PC-3 (cell line): ENCODE measurements around the gene QPRT. TPM values are rescaled to one million over a fixed set of nuclear protein-coding genes. Genes with fewer than 3 reads are reported as not detected.
A peak's percentile ranks its signal among the peaks of the same experiment; 100 is the strongest.
"Not testable (repeated sequence)": the region's sequence is repeated elsewhere in the genome, so short reads cannot be mapped to it uniquely, and the experiment has no call there.

ENCODE experiments used
- ATAC-seq: fragments of 200-7000 bp; cut with Tn5 transposase; 2 replicates; pipeline ENCODE4 v1.9.1; 2020; ENCODE audit warnings: mild to moderate bottlenecking, moderate library complexity
- Bru-seq: library from RNA; stranded (reverse); fragments of 400-500 nt; gene quantifications from one replicate; lab custom pipeline; 2021; lab: Mats Ljungman, UMichigan
- BruChase-seq, 2 experiments: library from RNA; stranded (reverse); fragments of 400-500 nt; gene quantifications; one replicate each; lab custom pipeline; 2021; lab: Mats Ljungman, UMichigan
- BruUV-seq: library from RNA; stranded (reverse); fragments of 400-500 nt; replicated peaks from 2 replicates; lab custom pipeline; 2021; lab: Mats Ljungman, UMichigan
- CTCF ChIA-PET: fragments of 300-600 bp; sonication (Branson Sonifier 250); formaldehyde crosslinking; loops from one replicate; lab custom pipeline; 2022; ENCODE audit warnings: antibody characterized with exemption; lab: Charles Lee
- POLR2A ChIA-PET: fragments of 300-600 bp; sonication (Branson Sonifier 250); formaldehyde crosslinking; loops from one replicate; lab custom pipeline; 2022; ENCODE audit warnings: antibody characterized with exemption; ENCODE audit not compliant: unreplicated experiment; lab: Charles Lee
- DNase-seq: peaks from one replicate; pipeline ENCODE4 v3.0.0-alpha.2; 2015
- H2AFZ ChIP-seq: fragments of 300-600 bp; sonication (generic); 2 replicates; pipeline ENCODE4 v1.6.0; 2016; ENCODE audit warnings: antibody characterized with exemption, low read length
- H3F3A ChIP-seq: fragments of 300-600 bp; sonication (generic); one replicate; pipeline ENCODE4 v1.6.0; 2017; ENCODE audit warnings: antibody characterized with exemption, low read length, control low read depth, mild to moderate bottlenecking; ENCODE audit not compliant: unreplicated experiment
- H3K27ac ChIP-seq: fragments of 300-600 bp; sonication (generic); 2 replicates; pipeline ENCODE4 v1.5.1; 2016; ENCODE audit warnings: mild to moderate bottlenecking, low read length
- H3K27me3 ChIP-seq: fragments of 300-600 bp; sonication (generic); 2 replicates; pipeline ENCODE4 v1.6.1; 2016; ENCODE audit warnings: low read length, mixed read lengths
- H3K36me3 ChIP-seq: fragments of 300-600 bp; sonication (generic); 2 replicates; pipeline ENCODE4 v1.6.1; 2016; ENCODE audit warnings: low read depth, mixed run types, low read length, mixed read lengths
- H3K4me1 ChIP-seq: fragments of 300-600 bp; sonication (generic); 2 replicates; pipeline ENCODE4 v1.5.1; 2016; ENCODE audit warnings: low read length; ENCODE audit not compliant: insufficient read depth
- H3K4me2 ChIP-seq: fragments of 300-600 bp; sonication (generic); 2 replicates; pipeline ENCODE4 v1.6.0; 2016; ENCODE audit warnings: low read length
- H3K4me3 ChIP-seq: fragments of 300-600 bp; sonication (generic); 2 replicates; pipeline ENCODE4 v1.5.1; 2016; ENCODE audit warnings: mild to moderate bottlenecking, low read length, mixed read lengths
- H3K79me2 ChIP-seq: fragments of 300-600 bp; sonication (generic); 2 replicates; pipeline ENCODE4 v1.6.1; 2017; ENCODE audit warnings: low read length, mixed read lengths
- H3K9ac ChIP-seq: fragments of 300-600 bp; sonication (generic); 2 replicates; pipeline ENCODE4 v1.6.0; 2016; ENCODE audit warnings: mild to moderate bottlenecking, low read length
- H3K9me2 ChIP-seq: fragments of 300-600 bp; sonication (generic); replicated peaks from 2 replicates; pipeline ENCODE4 v1.6.1; 2016; ENCODE audit warnings: mixed run types, low read length, mixed read lengths
- H3K9me3 ChIP-seq: fragments of 300-600 bp; sonication (generic); 2 replicates; pipeline ENCODE4 v1.6.1; 2016; ENCODE audit warnings: low read length, mixed read lengths
- H4K20me1 ChIP-seq: fragments of 300-600 bp; sonication (generic); 2 replicates; pipeline ENCODE4 v1.6.1; 2016; ENCODE audit warnings: low read length, mixed read lengths
- CTCF ChIP-seq: fragments of 300-600 bp; sonication (generic); conservative IDR thresholded peaks from 2 replicates; pipeline ENCODE4 v1.5.1; 2017; ENCODE audit warnings: antibody characterized with exemption, low read depth, mild to moderate bottlenecking, low read length
- EZH2 ChIP-seq: fragments of 300-600 bp; sonication (generic); IDR thresholded peaks from one replicate; pipeline ENCODE4 v1.6.1; 2017; ENCODE audit warnings: antibody characterized with exemption, mild to moderate bottlenecking, low read length; ENCODE audit not compliant: unreplicated experiment
- EZH2phosphoT487 ChIP-seq: fragments of 300-600 bp; sonication (generic); IDR thresholded peaks from 2 replicates; pipeline ENCODE4 v1.6.1; 2018; ENCODE audit warnings: mild to moderate bottlenecking, antibody characterized with exemption, low read length, borderline replicate concordance
- intact Hi-C: fragments of 100-400 bp; cut with micrococcal nuclease; formaldehyde crosslinking; loops from 2 replicates; pipeline ENCODE4 v1.9.0; 2023
- long read RNA-seq: library from polyadenylated mRNA; unstranded; transcript quantifications from one replicate; pipeline ENCODE4 v2.0.0, GENCODE V29; 2021; ENCODE audit not compliant: unreplicated experiment
- total RNA-seq: library from RNA; depleted of rRNA; stranded (reverse); fragments of >200 nt; gene quantifications from 2 replicates; pipeline ENCODE4 v1.2.3, GENCODE V29; 2014; rRNA removed

QPRT gene
- 0.22 and 1.3 TPM in 2 replicates for total RNA-seq
- Bru-seq, nascent RNA: percentile 7 among the genes with signal in this experiment
- BruChase-seq, experiment 1, labeled RNA remaining after a 6-hour chase: percentile 21 among the genes with signal in this experiment
- BruChase-seq, experiment 2, labeled RNA remaining after a 2-hour chase: percentile 12 among the genes with signal in this experiment
- long read RNA-seq: 0 reads

- H3K4me1 ChIP-seq: no peaks in the 10 kb centered on the region; the same call in 1 of the 2 replicates
- ChIA-PET CTCF (no interaction called here), POLR2A (interaction anchor here (0.6 kb wide), 1 partner anchor 39 kb away, joined by 6 read pairs; no protein-coding TSS in a partner anchor)
- no TSS peak for BruUV-seq
- H3K27ac ChIP-seq: no peak within 1 kb of the TSS
- intact Hi-C loops: no loop called here
- no peaks in the 10 kb centered on the region for H3K9me2 ChIP-seq
- no peaks in the 10 kb centered on the region for H3K9me3 ChIP-seq
- H4K20me1 ChIP-seq: no peaks in the 10 kb centered on the region
- H2AFZ ChIP-seq: no peak within 1 kb of the TSS
- no peaks in the 10 kb centered on the region for H3K79me2 ChIP-seq
- H3K4me3 ChIP-seq: no peak within 1 kb of the TSS
- H3K27me3 ChIP-seq: no peaks in the 10 kb centered on the region
- no peak within 1 kb of the TSS for H3K4me2 ChIP-seq
- TF ChIP-seq EZH2phosphoT487 (no peak), CTCF (no peak), EZH2 (no peak)
- DNase-seq: no peak
- no peaks in the 10 kb centered on the region for H3K36me3 ChIP-seq
- ATAC-seq: no peak
- H3F3A ChIP-seq: no peaks in the 10 kb centered on the region
- no peak within 1 kb of the TSS for H3K9ac ChIP-seq
These were observed at the start of gene QPRT for GRCh38 chr16:29678691-29679267. Gene QPRT, plus strand, starts transcription at chr16:29679180. Its CDS starts 18 bp downstream, at chr16:29679198.

GRCh38 chr16:29629318-29629717 lies 49.7 kb upstream of the QPRT start:
- H3K9me3 ChIP-seq, DNase-seq, H3K4me1 ChIP-seq, H3K36me3 ChIP-seq, CTCF ChIA-PET, H2AFZ ChIP-seq, H4K20me1 ChIP-seq, H3K27me3 ChIP-seq, H3K9ac ChIP-seq, H3F3A ChIP-seq, H3K9me2 ChIP-seq, H3K79me2 ChIP-seq, ATAC-seq, POLR2A ChIA-PET, H3K4me2 ChIP-seq, intact Hi-C loops, BruUV-seq, H3K4me3 ChIP-seq, H3K27ac ChIP-seq: not testable (repeated sequence)

- H3K79me2 ChIP-seq, H2AFZ ChIP-seq, H3K9ac ChIP-seq, H3K36me3 ChIP-seq, DNase-seq, H3K27me3 ChIP-seq, H3K4me2 ChIP-seq, intact Hi-C loops, H3F3A ChIP-seq, BruUV-seq, H3K4me1 ChIP-seq, CTCF ChIA-PET, H3K27ac ChIP-seq, ATAC-seq, H3K9me3 ChIP-seq, POLR2A ChIA-PET, H3K9me2 ChIP-seq, H3K4me3 ChIP-seq, H4K20me1 ChIP-seq: not testable (repeated sequence)
These were observed 47.3 kb upstream of the QPRT start for GRCh38 chr16:29631658-29632057.

- H3K9ac ChIP-seq, H3K4me2 ChIP-seq, H3K4me3 ChIP-seq, POLR2A ChIA-PET, BruUV-seq, intact Hi-C loops, H3K9me3 ChIP-seq, DNase-seq, H3K27ac ChIP-seq, ATAC-seq, CTCF ChIA-PET, H3F3A ChIP-seq, H2AFZ ChIP-seq, H3K36me3 ChIP-seq, H3K4me1 ChIP-seq, H4K20me1 ChIP-seq, H3K79me2 ChIP-seq, H3K9me2 ChIP-seq, H3K27me3 ChIP-seq: not testable (repeated sequence)
These were observed 43.1 kb upstream of the QPRT start for GRCh38 chr16:29635902-29636301.

GRCh38 chr16:29636368-29636767 lies 42.6 kb upstream of the QPRT start:
- H3K9me2 ChIP-seq, H4K20me1 ChIP-seq, H3F3A ChIP-seq, H3K79me2 ChIP-seq, intact Hi-C loops, BruUV-seq, DNase-seq, H3K27ac ChIP-seq, H2AFZ ChIP-seq, H3K27me3 ChIP-seq, H3K4me1 ChIP-seq, POLR2A ChIA-PET, CTCF ChIA-PET, H3K4me2 ChIP-seq, H3K9me3 ChIP-seq, H3K4me3 ChIP-seq, H3K36me3 ChIP-seq, H3K9ac ChIP-seq: not testable (repeated sequence)
- peak; percentile 43; the same call in 1 of the 2 replicates for ATAC-seq
